PFSK-1 (cell line): Measurements from ENCODE around the gene RRM2.

Experiments used
- FOXP2 ChIP-seq: optimal IDR thresholded peaks from 2 replicates; pipeline ENCODE3; 2011; ENCODE audit warnings: borderline replicate concordance, control low read depth, inconsistent platforms; ENCODE audit not compliant: insufficient read depth; ENCODE audit errors: extremely low read length, extremely low read depth
- POLR2AphosphoS5 ChIP-seq: IDR thresholded peaks from 2 replicates; pipeline ENCODE4 v1.6.1; 2012; ENCODE audit warnings: low read depth, mild to moderate bottlenecking, control low read depth, low read length, moderate library complexity
- SIN3A ChIP-seq: IDR thresholded peaks from 2 replicates; pipeline ENCODE4 v1.6.1; 2012; ENCODE audit warnings: mild to moderate bottlenecking, low read length, moderate library complexity, borderline replicate concordance; ENCODE audit not compliant: insufficient read depth
- TAF1 ChIP-seq: IDR thresholded peaks from 2 replicates; pipeline ENCODE4 v1.6.1; 2012; ENCODE audit warnings: low read length, control low read depth, borderline replicate concordance; ENCODE audit not compliant: insufficient read depth
- TF ChIP-seq, protein P1 (sequence below), 2 experiments: IDR thresholded peaks; 2 replicates each; pipeline versions ENCODE4 v1.6.1 to v1.8.0; 2011 to 2012; ENCODE audit warnings: low read depth in 2 of 2, low read length in 2 of 2, control low read depth in 1 of 2, inconsistent platforms in 1 of 2, mild to moderate bottlenecking in 1 of 2, moderate library complexity in 1 of 2; ENCODE audit not compliant: insufficient read depth in 1 of 2

RRM2 gene

DNA sequence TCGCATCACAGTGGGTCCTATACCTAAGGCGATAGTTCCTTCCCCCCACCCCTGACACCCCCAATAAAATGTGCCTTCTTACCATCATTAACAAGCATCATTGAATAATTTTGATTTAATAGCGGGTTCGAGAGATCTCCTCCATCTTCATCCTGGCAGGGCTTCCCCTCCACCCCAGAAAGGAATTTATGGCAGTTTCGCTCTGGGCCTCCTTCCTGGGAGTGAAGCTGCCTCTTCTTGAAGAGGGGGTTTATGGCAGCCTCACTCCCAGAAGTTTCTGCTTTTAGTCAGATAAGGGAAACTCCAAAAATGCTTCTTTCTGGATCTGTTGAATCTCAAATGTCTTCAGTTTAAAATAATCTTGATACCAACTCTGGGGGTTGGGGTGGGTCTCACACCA is 45.7 kb downstream of the RRM2 start:
- TF ChIP-seq FOXP2 (no peak), TAF1 (no peak), SIN3A (no peak), POLR2AphosphoS5 (no peak)
- TF ChIP-seq, protein P1, sequence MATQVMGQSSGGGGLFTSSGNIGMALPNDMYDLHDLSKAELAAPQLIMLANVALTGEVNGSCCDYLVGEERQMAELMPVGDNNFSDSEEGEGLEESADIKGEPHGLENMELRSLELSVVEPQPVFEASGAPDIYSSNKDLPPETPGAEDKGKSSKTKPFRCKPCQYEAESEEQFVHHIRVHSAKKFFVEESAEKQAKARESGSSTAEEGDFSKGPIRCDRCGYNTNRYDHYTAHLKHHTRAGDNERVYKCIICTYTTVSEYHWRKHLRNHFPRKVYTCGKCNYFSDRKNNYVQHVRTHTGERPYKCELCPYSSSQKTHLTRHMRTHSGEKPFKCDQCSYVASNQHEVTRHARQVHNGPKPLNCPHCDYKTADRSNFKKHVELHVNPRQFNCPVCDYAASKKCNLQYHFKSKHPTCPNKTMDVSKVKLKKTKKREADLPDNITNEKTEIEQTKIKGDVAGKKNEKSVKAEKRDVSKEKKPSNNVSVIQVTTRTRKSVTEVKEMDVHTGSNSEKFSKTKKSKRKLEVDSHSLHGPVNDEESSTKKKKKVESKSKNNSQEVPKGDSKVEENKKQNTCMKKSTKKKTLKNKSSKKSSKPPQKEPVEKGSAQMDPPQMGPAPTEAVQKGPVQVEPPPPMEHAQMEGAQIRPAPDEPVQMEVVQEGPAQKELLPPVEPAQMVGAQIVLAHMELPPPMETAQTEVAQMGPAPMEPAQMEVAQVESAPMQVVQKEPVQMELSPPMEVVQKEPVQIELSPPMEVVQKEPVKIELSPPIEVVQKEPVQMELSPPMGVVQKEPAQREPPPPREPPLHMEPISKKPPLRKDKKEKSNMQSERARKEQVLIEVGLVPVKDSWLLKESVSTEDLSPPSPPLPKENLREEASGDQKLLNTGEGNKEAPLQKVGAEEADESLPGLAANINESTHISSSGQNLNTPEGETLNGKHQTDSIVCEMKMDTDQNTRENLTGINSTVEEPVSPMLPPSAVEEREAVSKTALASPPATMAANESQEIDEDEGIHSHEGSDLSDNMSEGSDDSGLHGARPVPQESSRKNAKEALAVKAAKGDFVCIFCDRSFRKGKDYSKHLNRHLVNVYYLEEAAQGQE (IDR thresholded peaks at IDR 0.05; ENCODE audit: insufficient read depth in 1 of 2, low read depth in 2 of 2, low read length in 2 of 2): no peak

DNA sequence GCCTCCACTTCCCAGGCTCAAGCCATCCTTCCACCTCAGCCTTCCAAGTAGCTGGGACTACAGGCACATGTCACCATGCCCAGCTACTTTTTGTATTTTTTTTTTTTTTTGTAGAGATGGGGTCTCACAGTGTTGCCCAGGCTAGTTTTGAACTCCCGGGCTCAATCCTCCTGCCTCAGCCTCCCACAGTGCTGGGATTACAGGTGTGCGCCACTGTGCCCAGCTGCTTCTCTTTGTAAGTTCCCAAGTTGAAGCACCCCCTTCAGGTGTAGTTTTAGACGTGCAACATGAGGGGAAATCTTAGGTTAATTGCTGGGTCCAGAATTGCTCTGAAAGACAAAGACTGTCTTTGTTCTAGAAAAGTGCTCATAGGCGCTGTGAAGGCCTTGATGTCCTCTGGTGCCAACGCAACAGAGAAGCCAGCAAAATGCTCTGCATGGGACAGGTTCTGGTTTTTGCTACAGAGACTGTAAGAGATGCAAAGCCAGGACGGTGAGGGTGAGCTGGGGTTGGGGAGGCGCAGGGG is 46.6 kb downstream of the RRM2 start:
- TF ChIP-seq, protein P1 (IDR thresholded peaks at IDR 0.05; ENCODE audit: insufficient read depth in 1 of 2, low read depth in 2 of 2, low read length in 2 of 2): no peak
- no peak for TF ChIP-seq POLR2AphosphoS5

DNA sequence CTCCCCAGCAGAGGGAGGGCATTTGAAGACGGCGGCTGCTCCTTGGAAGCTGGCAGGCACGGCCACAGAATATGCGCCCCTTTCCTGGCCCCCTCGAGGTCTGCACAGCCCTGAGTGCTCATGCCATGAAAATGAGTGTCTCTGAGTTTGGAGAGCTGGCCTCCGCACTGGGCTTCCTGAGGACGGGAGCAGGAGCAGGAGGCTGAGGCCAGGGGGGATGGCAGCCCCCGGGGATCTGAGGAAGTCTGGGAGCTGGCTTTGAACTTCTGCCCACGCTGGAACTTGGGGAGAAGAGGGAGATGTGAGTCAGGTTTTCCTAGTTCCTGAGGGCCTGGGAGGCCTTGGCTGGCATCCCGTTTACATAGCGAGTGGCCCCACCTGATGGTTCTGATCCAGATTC is 47.0 kb downstream of the RRM2 start:
- no peak for TF ChIP-seq FOXP2
- no peak for TF ChIP-seq POLR2AphosphoS5
- no peak for TF ChIP-seq SIN3A
- TF ChIP-seq TAF1: no peak
- TF ChIP-seq, protein P1 (IDR thresholded peaks at IDR 0.05; ENCODE audit: insufficient read depth in 1 of 2, low read depth in 2 of 2, low read length in 2 of 2): no peak

DNA sequence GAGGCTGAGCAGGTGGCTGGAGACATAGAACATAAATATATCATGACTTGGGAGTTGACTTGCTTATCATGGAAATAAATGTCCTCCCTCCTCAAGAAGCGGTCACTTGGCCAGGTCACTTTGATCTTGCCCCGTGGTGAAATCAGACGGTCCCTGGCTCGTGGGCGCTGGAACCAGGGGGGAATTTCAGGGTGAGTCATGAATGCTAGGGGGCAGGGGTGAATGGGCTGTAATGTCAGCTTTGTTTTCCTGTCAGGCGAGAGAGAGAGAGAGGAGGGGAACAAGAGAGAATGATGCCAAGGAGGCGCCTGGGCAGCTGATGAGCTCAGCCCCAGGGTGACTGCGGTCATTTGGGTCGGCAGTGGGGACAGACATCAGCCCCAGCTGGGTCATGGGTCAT is 47.7 kb downstream of the RRM2 start:
- TF ChIP-seq, protein P1 (IDR thresholded peaks at IDR 0.05; ENCODE audit: insufficient read depth in 1 of 2, low read depth in 2 of 2, low read length in 2 of 2): no peak
- no peak for TF ChIP-seq TAF1
- no peak for TF ChIP-seq FOXP2

DNA sequence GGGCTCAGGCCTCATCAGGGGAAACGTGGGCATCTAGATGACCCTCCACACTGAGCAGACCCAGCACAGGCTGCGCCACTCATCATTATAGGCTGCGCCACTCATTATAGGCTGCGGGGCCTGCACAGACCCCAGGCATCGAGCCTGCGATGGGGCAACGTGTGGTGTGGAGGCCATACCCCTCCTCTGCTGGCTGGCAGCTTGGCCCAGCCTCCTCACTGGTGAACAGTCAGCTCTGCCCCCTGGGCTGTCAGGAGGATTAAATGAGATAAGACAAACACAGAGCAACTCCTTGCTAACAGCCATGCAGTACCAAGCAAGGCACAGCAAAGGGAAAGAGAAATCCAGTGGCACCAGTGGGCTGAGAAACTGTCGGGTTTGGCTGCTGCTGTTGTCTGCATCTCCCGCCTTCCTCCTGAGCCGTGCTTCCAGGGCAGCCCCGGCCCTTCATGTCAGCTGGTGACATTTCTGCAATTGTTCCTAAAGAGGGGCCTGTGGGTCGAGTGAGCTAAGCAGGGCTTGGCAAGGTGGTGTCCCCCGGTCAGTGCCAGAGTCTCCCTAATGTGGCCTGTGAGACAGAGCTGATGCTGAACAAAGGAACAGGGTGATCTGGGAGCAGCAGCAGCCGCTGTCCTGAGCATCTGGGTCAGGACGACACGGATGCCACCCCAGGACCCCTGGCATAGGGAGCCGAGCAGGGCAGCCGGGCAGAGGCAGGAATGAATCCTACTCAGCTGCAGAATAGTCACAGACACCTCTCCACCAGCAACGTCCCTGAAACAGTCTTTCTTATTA is 48.7 kb downstream of the RRM2 start:
- TF ChIP-seq SIN3A (no peak), POLR2AphosphoS5 (no peak), FOXP2 (no peak), TAF1 (no peak)
- TF ChIP-seq, protein P1 (IDR thresholded peaks at IDR 0.05; ENCODE audit: insufficient read depth in 1 of 2, low read depth in 2 of 2, low read length in 2 of 2): no peak
